H1 (cell line): ENCODE data around the gene BPIFB2. TPM values are rescaled to one million over a fixed set of nuclear protein-coding genes. Genes with fewer than 3 reads are reported as not detected.

Source experiments
- CTCF ChIA-PET: fragments of 300-600 bp; sonication (Branson Sonifier 250); formaldehyde crosslinking; loops from one replicate; lab custom pipeline; 2021; ENCODE audit not compliant: partially characterized antibody; lab: Charles Lee
- POLR2A ChIA-PET: fragments of 300-600 bp; sonication (Branson Sonifier 250); formaldehyde crosslinking; loops from one replicate; lab custom pipeline; 2021; ENCODE audit warnings: inconsistent platforms; ENCODE audit not compliant: partially characterized antibody; lab: Charles Lee
- DNase-seq, 2 experiments: peaks; one replicate each; pipeline versions ENCODE4 v3.0.0 to v3.0.0-alpha.2; 2010 to 2022; ENCODE audit warnings: low spot score in 2 of 2, low read depth in 1 of 2, mixed read lengths in 1 of 2
- FAIRE-seq: peaks from 2 replicates; lab custom pipeline; 2011; peaks lifted over from hg19 to GRCh38; lab: Jason Lieb, UNC
- H2AFZ ChIP-seq: 2 replicates; pipeline ENCODE4 v1.8.1; 2012; ENCODE audit warnings: low read length, inconsistent platforms
- H2AK5ac ChIP-seq: 2 replicates; pipeline ENCODE4 v1.6.1; 2013; ENCODE audit warnings: low read depth, low read length
- H2BK120ac ChIP-seq: replicated peaks from 2 replicates; pipeline ENCODE3; 2013; ENCODE audit warnings: low read depth, low read length, inconsistent platforms
- H2BK12ac ChIP-seq: 2 replicates; pipeline ENCODE4 v1.6.1; 2013; ENCODE audit warnings: low read depth, low read length
- H2BK15ac ChIP-seq: 2 replicates; pipeline ENCODE4 v1.6.1; 2013; ENCODE audit warnings: low read length
- H2BK20ac ChIP-seq: 2 replicates; pipeline ENCODE4 v1.6.1; 2013; ENCODE audit warnings: low read length
- H2BK5ac ChIP-seq: 2 replicates; pipeline ENCODE4 v1.6.1; 2013; ENCODE audit warnings: low read depth, low read length
- H3K14ac ChIP-seq: 2 replicates; pipeline ENCODE4 v1.6.1; 2013; ENCODE audit warnings: inconsistent platforms; ENCODE audit not compliant: insufficient read length
- H3K18ac ChIP-seq: 2 replicates; pipeline ENCODE4 v1.6.1; 2013; ENCODE audit warnings: low read length; ENCODE audit errors: extremely low read depth
- H3K23ac ChIP-seq: 2 replicates; pipeline ENCODE4 v1.6.1; 2013; ENCODE audit warnings: inconsistent platforms; ENCODE audit not compliant: insufficient read length
- H3K23me2 ChIP-seq: 2 replicates; pipeline ENCODE4 v1.6.1; 2013; ENCODE audit warnings: low read depth, low read length
- H3K27ac ChIP-seq: 2 replicates; pipeline ENCODE4 v1.6.1; 2011; ENCODE audit warnings: low read depth, low read length, inconsistent platforms
- H3K27me3 ChIP-seq, 4 experiments: replicated peaks in 1 of 4; 1 replicate in 1 of 4; 2 replicates in 3 of 4; pipeline versions ENCODE4 v1.6.1 to v1.8.1; 2011 to 2013; ENCODE audit warnings: low read length in 3 of 4, mild to moderate bottlenecking in 3 of 4, inconsistent platforms in 2 of 4, mixed read lengths in 2 of 4, moderate library complexity in 1 of 4; ENCODE audit not compliant: control insufficient read depth in 3 of 4, insufficient read depth in 3 of 4; ENCODE audit errors: extremely low read depth in 1 of 4
- H3K36me3 ChIP-seq, 4 experiments: 2 replicates each; pipeline versions ENCODE4 v1.6.1 to v1.8.1; 2011 to 2013; ENCODE audit warnings: mild to moderate bottlenecking in 4 of 4, low read length in 3 of 4, moderate library complexity in 2 of 4, control low read depth in 1 of 4, inconsistent platforms in 1 of 4; ENCODE audit not compliant: insufficient read depth in 4 of 4, control insufficient read depth in 2 of 4
- H3K4ac ChIP-seq: replicated peaks from 2 replicates; pipeline ENCODE3; 2013; ENCODE audit warnings: low read length, low read depth, mixed read lengths, inconsistent platforms; ENCODE audit not compliant: insufficient read length
- H3K4me1 ChIP-seq, 4 experiments: replicated peaks in 1 of 4; 1 replicate in 1 of 4; 2 replicates in 3 of 4; pipeline versions ENCODE4 v1.6.1 to v1.8.1; 2011 to 2013; ENCODE audit warnings: low read length in 3 of 4, inconsistent platforms in 2 of 4, mixed read lengths in 1 of 4; ENCODE audit not compliant: insufficient read depth in 4 of 4, control insufficient read depth in 3 of 4
- H3K4me2 ChIP-seq, 2 experiments: 2 replicates each; pipeline versions ENCODE4 v1.6.1 to v1.8.1; 2011 to 2013; ENCODE audit warnings: low read depth in 2 of 2, low read length in 2 of 2, control low read depth in 1 of 2, inconsistent platforms in 1 of 2, mild to moderate bottlenecking in 1 of 2; ENCODE audit not compliant: insufficient read depth in 1 of 2
- H3K4me3 ChIP-seq, 4 experiments: fragments of 200-600, 300-600 bp in 1 of 4; sonication (generic), shearing (Covaris generic), sonication (Bioruptor Twin) in 1 of 4; 2 replicates each; pipeline versions ENCODE4 v1.5.1 to v1.8.1; 2011 to 2016; ENCODE audit warnings: low read length in 4 of 4, low read depth in 3 of 4, control low read depth in 2 of 4, inconsistent platforms in 2 of 4, mild to moderate bottlenecking in 2 of 4, mixed read lengths in 1 of 4, moderate library complexity in 1 of 4; ENCODE audit not compliant: insufficient read depth in 2 of 4; ENCODE audit errors: extremely low read depth in 1 of 4
- H3K56ac ChIP-seq: replicated peaks from 2 replicates; pipeline ENCODE3; 2013; ENCODE audit warnings: low read depth, mild to moderate bottlenecking, mixed read lengths, low read length, inconsistent platforms; ENCODE audit not compliant: insufficient read length
- H3K79me1 ChIP-seq: 2 replicates; pipeline ENCODE4 v1.6.1; 2013; ENCODE audit warnings: low read depth, low read length, control low read depth
- H3K79me2 ChIP-seq, 2 experiments: 2 replicates each; pipeline versions ENCODE4 v1.6.1 to v1.8.1; 2012 to 2013; ENCODE audit warnings: low read length in 2 of 2, mild to moderate bottlenecking in 2 of 2, inconsistent platforms in 1 of 2; ENCODE audit not compliant: insufficient read depth in 2 of 2, control insufficient read depth in 1 of 2
- H3K9ac ChIP-seq, 4 experiments: replicated peaks in 1 of 4; 1 replicate in 1 of 4; 2 replicates in 3 of 4; pipeline versions ENCODE4 v1.6.1 to v1.8.1; 2011 to 2013; ENCODE audit warnings: low read depth in 3 of 4, low read length in 3 of 4, control low read depth in 2 of 4, mild to moderate bottlenecking in 2 of 4, moderate library complexity in 2 of 4, inconsistent platforms in 1 of 4; ENCODE audit errors: extremely low read depth in 1 of 4
- H3K9me3 ChIP-seq, 2 experiments: 2 replicates each; pipeline versions ENCODE4 v1.6.1 to v1.8.1; 2012 to 2013; ENCODE audit warnings: mild to moderate bottlenecking in 2 of 2, moderate library complexity in 2 of 2, control low read depth in 1 of 2, inconsistent platforms in 1 of 2, low read depth in 1 of 2, low read length in 1 of 2, mixed read lengths in 1 of 2; ENCODE audit not compliant: insufficient read depth in 2 of 2
- H4K20me1 ChIP-seq, 2 experiments: replicated peaks in 1 of 2; 2 replicates each; pipeline versions ENCODE3 to v1.8.1; 2011 to 2013; ENCODE audit warnings: inconsistent platforms in 2 of 2, low read length in 2 of 2, mild to moderate bottlenecking in 1 of 2; ENCODE audit not compliant: insufficient read depth in 2 of 2, control insufficient read depth in 1 of 2
- H4K5ac ChIP-seq: 2 replicates; pipeline ENCODE4 v1.6.1; 2013; ENCODE audit warnings: low read length, low read depth, mixed read lengths, inconsistent platforms; ENCODE audit not compliant: insufficient read length
- H4K8ac ChIP-seq: 2 replicates; pipeline ENCODE4 v1.8.0; 2013; ENCODE audit warnings: mild to moderate bottlenecking, moderate library complexity, low read length, inconsistent platforms; ENCODE audit not compliant: insufficient read depth; ENCODE audit errors: extremely low read depth
- H4K91ac ChIP-seq: replicated peaks from 2 replicates; pipeline ENCODE3; 2013; ENCODE audit warnings: low read length, mixed read lengths, inconsistent platforms; ENCODE audit not compliant: insufficient read length
- ASH2L ChIP-seq: fragments of 200-600, 300-600 bp; sonication (generic); IDR thresholded peaks from one replicate; pipeline ENCODE4 v1.7.1; 2017; ENCODE audit warnings: low read length
- BCL11A ChIP-seq, 2 experiments: IDR thresholded peaks; one replicate each; pipeline ENCODE4 v1.6.1; 2011; ENCODE audit warnings: low read depth in 2 of 2, low read length in 2 of 2, mild to moderate bottlenecking in 2 of 2
- CEBPB ChIP-seq: IDR thresholded peaks from 2 replicates; pipeline ENCODE4 v1.6.1; 2012; ENCODE audit warnings: low read depth, low read length
- CHD2 ChIP-seq: IDR thresholded peaks from 2 replicates; pipeline ENCODE4 v1.6.1; 2012; ENCODE audit warnings: low read length, improper control_type of control experiment
- EGR1 ChIP-seq: IDR thresholded peaks from 2 replicates; pipeline ENCODE4 v1.6.1; 2011; ENCODE audit warnings: low read depth, low read length, borderline replicate concordance
- HDAC6 ChIP-seq: IDR thresholded peaks from one replicate; pipeline ENCODE4 v1.7.1; 2012; ENCODE audit warnings: low read depth, mild to moderate bottlenecking, inconsistent platforms, low read length, moderate library complexity
- JUND ChIP-seq: IDR thresholded peaks from 2 replicates; pipeline ENCODE4 v1.6.1; 2011; ENCODE audit warnings: mild to moderate bottlenecking, improper control_type of control experiment, low read length
- KDM4A ChIP-seq: IDR thresholded peaks from one replicate; pipeline ENCODE4 v1.7.1; 2012; ENCODE audit warnings: low read depth, mild to moderate bottlenecking, moderate library complexity, low read length, inconsistent platforms; ENCODE audit not compliant: severe bottlenecking
- POLR2A ChIP-seq, 2 experiments: IDR thresholded peaks; 1 replicate in 1 of 2; 2 replicates in 1 of 2; pipeline ENCODE4 v1.6.1; 2011; ENCODE audit warnings: low read depth in 2 of 2, low read length in 2 of 2, mild to moderate bottlenecking in 2 of 2; ENCODE audit errors: control extremely low read depth in 1 of 2
- SAP30 ChIP-seq: fragments of 300-600 bp; sonication (generic); IDR thresholded peaks from 2 replicates; pipeline ENCODE4 v1.7.1; 2012; ENCODE audit warnings: low read length, moderate library complexity, mild to moderate bottlenecking, inconsistent platforms; ENCODE audit not compliant: insufficient read depth, insufficient replicate concordance
- SIRT6 ChIP-seq: IDR thresholded peaks from one replicate; pipeline ENCODE4 v1.7.1; 2012; ENCODE audit warnings: low read length, inconsistent platforms
- SIX5 ChIP-seq: IDR thresholded peaks from 2 replicates; pipeline ENCODE4 v1.6.1; 2011; ENCODE audit warnings: mild to moderate bottlenecking, low read depth, low read length
- SRF ChIP-seq: IDR thresholded peaks from 2 replicates; pipeline ENCODE4 v1.6.1; 2011; ENCODE audit warnings: mild to moderate bottlenecking, low read depth, low read length, moderate library complexity
- WGBS, 2 experiments: shearing (Covaris generic) in 1 of 2; methylation state at CpG; one replicate each; pipeline versions ENCODE4 v1.1.6 to v1.1.7; 2013 to 2015; ENCODE audit warnings: low lambda C conversion rate in 2 of 2, mixed read lengths in 2 of 2, inconsistent platforms in 1 of 2, low coverage in 1 of 2, missing lambda C conversion rate in 1 of 2; ENCODE audit not compliant: insufficient replicate concordance in 2 of 2, insufficient coverage in 1 of 2, insufficient read length in 1 of 2; ENCODE audit errors: extremely low coverage in 1 of 2, missing lambda C conversion rate in 1 of 2; 5-methylcytosine and 5-hydroxymethylcytosine counted together
- polyA plus RNA-seq, 7 experiments: library from polyadenylated mRNA; depleted of rRNA in 3 of 7; stranded (reverse) in 5 of 7; unstranded in 2 of 7; fragments of >200 nt in 5 of 7; fragments of 200-250 nt in 2 of 7; gene quantifications; 1 replicate in 5 of 7; 2 replicates in 1 of 7; 4 replicates in 1 of 7; pipeline versions ENCODE4 v1.2.1 to v1.2.3, GENCODE V29; 2011 to 2013; ENCODE audit warnings: missing spikeins in 2 of 7, mixed read lengths in 2 of 7
- total RNA-seq: library from RNA; stranded (reverse); fragmentation: NEBNext Ultra II Directional; extraction: Animal tissue kit (Norgen Biotek cat#: 25700); gene quantifications from 2 replicates; pipeline ENCODE4 v1.2.1, GENCODE V29; 2021

Gene BPIFB2
- total and polyA plus RNA-seq, 2 of the 8 experiments (the other 6 are each of a cell fraction or from before 2014, with no cell fraction given), result not detected

DNA sequence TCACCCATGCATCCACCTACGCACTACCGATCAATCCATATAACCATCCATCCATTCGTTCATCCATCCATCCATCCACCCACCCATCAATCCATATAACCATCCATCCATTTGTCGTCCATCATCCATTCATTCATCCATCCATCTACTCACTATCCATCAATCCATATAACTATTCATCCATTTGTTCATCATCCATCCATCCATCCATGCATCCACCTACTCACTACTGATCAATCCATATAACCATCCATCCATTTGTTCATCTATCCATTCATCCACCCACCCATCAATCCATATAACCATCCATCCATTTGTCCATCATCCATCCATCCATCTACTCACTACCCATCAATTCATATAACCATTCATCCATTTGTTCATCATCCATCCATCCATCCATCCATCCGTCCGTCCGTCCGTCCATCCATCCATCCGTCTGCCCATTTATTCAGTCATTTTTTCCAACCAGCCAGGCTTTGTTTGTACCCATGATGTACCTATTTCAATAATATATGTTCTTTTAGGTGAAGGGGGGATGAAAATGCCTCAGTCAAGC lies 17.9 kb downstream of the BPIFB2 start:
- ChIA-PET CTCF (interaction anchor here (0.7 to 1.0 kb wide), 3 partner anchors 20 to 71 kb away, joined by 3 read pairs; no protein-coding TSS in a partner anchor), POLR2A (interaction anchor here (0.6 kb wide), 1 partner anchor 640 kb away, joined by 5 read pairs; no protein-coding TSS in a partner anchor)
- no peak for FAIRE-seq
- no peak overlapping the region for H3K4me3 ChIP-seq
- no peak overlapping the region for H3K4ac ChIP-seq
- no peak overlapping the region for H3K4me2 ChIP-seq
- no peak overlapping the region for H3K14ac ChIP-seq
- no peaks in the 10 kb centered on the region for H3K36me3 ChIP-seq
- H2AFZ ChIP-seq, result no peak overlapping the region
- no peaks in the 10 kb centered on the region for H3K79me2 ChIP-seq
- H3K23me2 ChIP-seq, result peaks cover 8% of the 10 kb centered on the region; the same call in 1 of the 2 replicates
- no peak overlapping the region for H4K8ac ChIP-seq
- no peak overlapping the region for H4K5ac ChIP-seq
- no peak overlapping the region for H4K91ac ChIP-seq
- peak overlapping the region; percentile 88 for H3K56ac ChIP-seq
- H3K9me3 ChIP-seq, result no peaks in the 10 kb centered on the region
- no peak overlapping the region for H3K9ac ChIP-seq
- WGBS, 2 experiments, result 70 to 86% methylated on average over 3 to 9 of the region's 9 CpGs
- H2BK12ac ChIP-seq, result no peak overlapping the region
- H3K23ac ChIP-seq, result no peak overlapping the region
- peaks cover 0 to 5% of the 10 kb centered on the region in 2 experiments for H4K20me1 ChIP-seq
- no peak overlapping the region for H2BK5ac ChIP-seq
- no peaks in the 10 kb centered on the region for H3K79me1 ChIP-seq
- no peak overlapping the region for H2AK5ac ChIP-seq
- H2BK15ac ChIP-seq, result no peak overlapping the region
- no peaks in the 10 kb centered on the region for H3K27me3 ChIP-seq
- H2BK120ac ChIP-seq, result no peak overlapping the region
- no peak overlapping the region for H3K27ac ChIP-seq
- H3K18ac ChIP-seq, result no peak overlapping the region
- DNase-seq, result no peak
- H2BK20ac ChIP-seq, result no peak overlapping the region
- no peaks in the 10 kb centered on the region for H3K4me1 ChIP-seq
- TF ChIP-seq BCL11A (IDR thresholded peaks at IDR 0.05; ENCODE audit: low read depth in 2 of 2, low read length in 2 of 2) (no peak), EGR1 (no peak), CEBPB (no peak), SIRT6 (no peak), HDAC6 (no peak), SIX5 (no peak), KDM4A (no peak), ASH2L (no peak), CHD2 (no peak), JUND (no peak), SAP30 (no peak), POLR2A (IDR thresholded peaks at IDR 0.05; ENCODE audit: control extremely low read depth in 1 of 2, low read depth in 2 of 2, low read length in 2 of 2) (no peak), SRF (no peak)
